K562 (cell line): Measurements from ENCODE around the gene IQCN. TPM values are rescaled to one million over a fixed set of nuclear protein-coding genes. Genes with fewer than 3 reads are reported as not detected.

Experiments
- BACH1 ChIP-seq: fragments of 200-800 bp; sonication (Bioruptor generic); IDR thresholded peaks from 2 replicates; pipeline ENCODE4 v1.6.1; 2016; ENCODE audit warnings: missing genetic modification characterization, missing compliant biosample characterization
- BCOR ChIP-seq: fragments of 450-650 bp; IDR thresholded peaks from 2 replicates; pipeline ENCODE4 v1.6.1; 2016
- BRCA1 ChIP-seq, 2 experiments: fragments of 450-650 bp in 1 of 2; sonication (generic) in 1 of 2; formaldehyde crosslinking in 1 of 2; IDR thresholded peaks; 2 replicates each; pipeline versions ENCODE4 v1.5.0 to v1.6.1; 2017 to 2020; ENCODE audit warnings: mild to moderate bottlenecking in 1 of 2, missing genetic modification reagents in 1 of 2
- CC2D1A ChIP-seq: fragments of 450-650 bp; IDR thresholded peaks from 2 replicates; pipeline ENCODE4 v1.6.1; 2017; ENCODE audit warnings: mild to moderate bottlenecking
- FOXA3 ChIP-seq, 2 experiments: fragments of 450-650 bp in 1 of 2; sonication (generic) in 1 of 2; formaldehyde crosslinking; IDR thresholded peaks in 1 of 2; conservative IDR thresholded peaks in 1 of 2; 2 replicates each; pipeline versions ENCODE4 v1.4.0 to v1.8.0; 2020 to 2022; ENCODE audit warnings: mild to moderate bottlenecking in 2 of 2, missing genetic modification reagents in 1 of 2
- GABPB1 ChIP-seq: sonication (generic); formaldehyde crosslinking; IDR thresholded peaks from 2 replicates; pipeline ENCODE4 v1.8.0; 2022; ENCODE audit warnings: mild to moderate bottlenecking, missing genetic modification reagents
- HMGXB4 ChIP-seq: sonication (generic); formaldehyde crosslinking; IDR thresholded peaks from 2 replicates; pipeline ENCODE4 v1.8.1; 2023; ENCODE audit warnings: mild to moderate bottlenecking, missing genetic modification reagents
- HNRNPK ChIP-seq: fragments of 200-400 bp; formaldehyde crosslinking; IDR thresholded peaks from one replicate; pipeline ENCODE4 v1.6.1; 2018; ENCODE audit warnings: mild to moderate bottlenecking, low read depth, low read length; ENCODE audit not compliant: poor library complexity, severe bottlenecking
- HNRNPLL ChIP-seq: fragments of 200-400 bp; formaldehyde crosslinking; IDR thresholded peaks from 2 replicates; pipeline ENCODE4 v1.6.1; 2017; ENCODE audit warnings: low read length, low read depth, mild to moderate bottlenecking; ENCODE audit not compliant: poor library complexity, severe bottlenecking
- ID3 ChIP-seq, 2 experiments: fragments of 250-450 bp in 1 of 2; fragments of 450-650 bp in 1 of 2; sonication (Bioruptor Pico) in 1 of 2; IDR thresholded peaks; 2 replicates each; pipeline versions ENCODE4 v1.6.1 to v1.8.0; 2016 to 2021; ENCODE audit warnings: mild to moderate bottlenecking in 2 of 2, moderate library complexity in 2 of 2, missing compliant biosample characterization in 1 of 2, missing genetic modification characterization in 1 of 2
- KAT8 ChIP-seq: fragments of 450-650 bp; IDR thresholded peaks from 2 replicates; pipeline ENCODE4 v1.6.1; 2016; ENCODE audit warnings: low read depth, mild to moderate bottlenecking
- KHSRP ChIP-seq: fragments of 450-650 bp; IDR thresholded peaks from 2 replicates; pipeline ENCODE4 v1.6.1; 2017
- KLF16 ChIP-seq: IDR thresholded peaks from 2 replicates; pipeline ENCODE4 v1.6.1; 2016; ENCODE audit warnings: antibody characterized with exemption
- LCOR ChIP-seq: sonication (generic); formaldehyde crosslinking; IDR thresholded peaks from 2 replicates; pipeline ENCODE4 v1.8.0; 2022; ENCODE audit warnings: mild to moderate bottlenecking, missing genetic modification reagents
- MYC ChIP-seq, 2 experiments: fragments of 250-450 bp in 1 of 2; sonication (Bioruptor Pico) in 1 of 2; IDR thresholded peaks; 2 replicates each; pipeline versions ENCODE4 v1.5.1 to v1.6.1; 2012 to 2021; ENCODE audit warnings: low read depth in 2 of 2, borderline replicate concordance in 1 of 2, improper control_type of control experiment in 1 of 2, low read length in 1 of 2, mild to moderate bottlenecking in 1 of 2, moderate library complexity in 1 of 2
- POLR3G ChIP-seq: IDR thresholded peaks from 2 replicates; pipeline ENCODE4 v1.6.1; 2011; ENCODE audit not compliant: insufficient read length, insufficient replicate concordance; ENCODE audit errors: extremely low read depth
- RBM14 ChIP-seq: fragments of 200-400 bp; formaldehyde crosslinking; IDR thresholded peaks from 2 replicates; pipeline ENCODE4 v1.6.1; 2018; ENCODE audit warnings: low read depth, mild to moderate bottlenecking, low read length, moderate library complexity, borderline replicate concordance; ENCODE audit not compliant: insufficient read depth
- TFAM ChIP-seq: fragments of 250-450 bp; sonication (Bioruptor Pico); conservative IDR thresholded peaks from 2 replicates; pipeline ENCODE4 v1.5.0; 2021; ENCODE audit warnings: mild to moderate bottlenecking, moderate library complexity
- USF1 ChIP-seq: sonication (generic); formaldehyde crosslinking; IDR thresholded peaks from 2 replicates; pipeline ENCODE4 v1.9.0; 2022; ENCODE audit warnings: mild to moderate bottlenecking, missing genetic modification reagents
- YBX1 ChIP-seq: fragments of 450-650 bp; IDR thresholded peaks from 2 replicates; pipeline ENCODE4 v1.7.1; 2016; ENCODE audit warnings: mild to moderate bottlenecking
- YY1 ChIP-seq, 3 experiments: IDR thresholded peaks; 2 replicates each; pipeline ENCODE4 v1.6.1; 2011; ENCODE audit warnings: low read length in 2 of 3, mild to moderate bottlenecking in 2 of 3, moderate library complexity in 2 of 3, borderline replicate concordance in 1 of 3, control low read depth in 1 of 3, low read depth in 1 of 3; ENCODE audit not compliant: insufficient read depth in 3 of 3, insufficient replicate concordance in 2 of 3, control insufficient read depth in 1 of 3, insufficient read length in 1 of 3; ENCODE audit errors: extremely low read depth in 1 of 3
- ZBED1 ChIP-seq: IDR thresholded peaks from 2 replicates; pipeline ENCODE4 v1.6.1; 2014
- ZNF24 ChIP-seq: fragments of 450-650 bp; IDR thresholded peaks from 2 replicates; pipeline ENCODE4 v1.6.1; 2016
- ZNF311 ChIP-seq: fragments of 250-450 bp; sonication (Bioruptor Pico); IDR thresholded peaks from 2 replicates; pipeline ENCODE4 v1.4.0; 2020; ENCODE audit warnings: mild to moderate bottlenecking, moderate library complexity
- ZNF354B ChIP-seq: fragments of 250-450 bp; sonication (Bioruptor Pico); IDR thresholded peaks from 2 replicates; pipeline ENCODE4 v1.4.0; 2020
- ZNF699 ChIP-seq: fragments of 250-450 bp; sonication (Bioruptor Pico); IDR thresholded peaks from 2 replicates; pipeline ENCODE4 v1.8.0; 2021; ENCODE audit warnings: mild to moderate bottlenecking, moderate library complexity; ENCODE audit not compliant: insufficient replicate concordance
- polyA plus RNA-seq, 8 experiments: library from polyadenylated mRNA; depleted of rRNA in 4 of 8; stranded (reverse) in 5 of 8; unstranded in 3 of 8; fragments of >200 nt; fragmentation: Nextera tagmentation in 2 of 8; fragmentation: Illumina TruSeq in 1 of 8; extraction: Ambion mirVana in 2 of 8; extraction: Trizol in 1 of 8; gene quantifications; 2 replicates each; pipeline versions ENCODE4 v1.2.1 to v1.2.3, GENCODE V29; 2011 to 2014; ENCODE audit warnings: inconsistent platforms in 1 of 8, missing spikeins in 1 of 8
- total RNA-seq, 7 experiments: library from RNA; depleted of rRNA in 6 of 7; stranded (reverse); fragments of >200 nt in 6 of 7; fragmentation: Illumina TruSeq in 2 of 7; extraction: Trizol in 2 of 7; gene quantifications; 2 replicates each; pipeline versions ENCODE4 v1.2.1 to v1.2.3, GENCODE V29; 2011 to 2021; ENCODE audit warnings: low replicate concordance in 1 of 7

Gene IQCN
- total and polyA plus RNA-seq, 9 of the 15 experiments (the other 6 are each of a cell fraction or from before 2014, with no cell fraction given), result 0.01 to 0.07 (median 0.04) TPM; not detected in 3

- TF ChIP-seq HMGXB4 (CRISPR knock-in tag) (peak; percentile 88; the same call in 1 of the 2 replicates), ZNF354B (CRISPR knock-in tag) (no peak), HNRNPK (no peak), MYC (IDR thresholded peaks at IDR 0.05; ENCODE audit: low read depth, low read length) (peak; percentile 62; the same call in 1 of the 2 replicates), MYC (CRISPR knock-in tag; IDR thresholded peaks at IDR 0.05; ENCODE audit: borderline replicate concordance, low read depth) (no peak), ZNF24 (no peak; the same call in 1 of the 2 replicates), GABPB1 (CRISPR knock-in tag) (peak; percentile 89), ZNF699 (CRISPR knock-in tag) (no peak), TFAM (CRISPR knock-in tag) (no peak), USF1 (peak; percentile 39; the same call in 1 of the 2 replicates), BACH1 (no peak), BRCA1 (IDR thresholded peaks at IDR 0.05) (no peak), BRCA1 (CRISPR knock-in tag; IDR thresholded peaks at IDR 0.05) (no peak), YBX1 (no peak), ID3 (CRISPR knock-in tag; IDR thresholded peaks at IDR 0.05) (no peak), ID3 (tag; IDR thresholded peaks at IDR 0.05) (peak; percentile 90), BCOR (peak; percentile 91), CC2D1A (peak; percentile 71; the same call in 1 of the 2 replicates), HNRNPLL (peak; percentile 69), KLF16 (no peak), YY1 (IDR thresholded peaks at IDR 0.05; ENCODE audit: borderline replicate concordance in 1 of 3, control insufficient read depth in 1 of 3, extremely low read depth in 1 of 3, insufficient read depth in 3 of 3, insufficient read length in 1 of 3, insufficient replicate concordance in 2 of 3, low read depth in 1 of 3, low read length in 2 of 3) (peak in 1 of 3 experiments; percentile 38), POLR3G (no peak), ZNF311 (CRISPR knock-in tag) (no peak), KAT8 (no peak), KHSRP (no peak), ZBED1 (no peak), FOXA3 (CRISPR knock-in tag; conservative IDR thresholded peaks at IDR 0.05 in 1 of 2, IDR thresholded peaks at IDR 0.05 in 1 of 2) (0 out of 4 replicates have a peak, but pooled peaks of 1 of the 2 experiments have one; percentile 22), RBM14 (no peak), LCOR (CRISPR knock-in tag) (peak; percentile 83)
These were observed 50.3 kb downstream of the IQCN start (continued) for GRCh38 chr19:18223860-18224524.
